Measurements from ENCODE around the gene GSTCD. TPM values are rescaled to one million over a fixed set of nuclear protein-coding genes. Genes with fewer than 3 reads are reported as not detected.
"Not testable (repeated sequence)": the region's sequence is repeated elsewhere in the genome, so short reads cannot be mapped to it uniquely, and the experiment has no call there.

Gene GSTCD
- total RNA-seq, 1 experiment from 2014 or later = 27.2 TPM

DNA sequence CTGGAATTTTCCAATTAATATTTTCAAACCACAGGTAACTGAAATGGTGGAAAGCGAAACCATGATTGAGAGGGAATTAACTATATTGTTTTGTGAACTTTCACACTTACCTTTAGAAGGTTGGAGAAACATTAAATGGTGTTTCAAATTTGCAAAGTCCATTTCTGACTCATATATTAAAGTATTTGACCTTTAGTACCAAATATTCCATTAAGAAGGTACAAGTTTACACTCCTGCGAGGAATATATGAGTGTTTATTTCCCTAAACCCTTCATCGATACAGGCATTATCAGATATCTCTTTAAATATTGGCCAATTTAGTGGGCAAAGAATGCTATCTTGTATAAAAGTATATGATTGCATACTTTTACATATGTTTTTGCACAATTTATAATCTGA is 142.6 kb downstream of the GSTCD start:
- no peak overlapping the region for H3K4me3 ChIP-seq
- no peaks in the 10 kb centered on the region for H3K27me3 ChIP-seq
- no peaks in the 10 kb centered on the region for H3K9me3 ChIP-seq (replicated peaks)
- H3K27ac ChIP-seq = no peak overlapping the region
- H3K36me3 ChIP-seq = 0 out of 2 replicates have a peak, but pooled peaks cover 2% of the 10 kb centered on the region
- no peaks in the 10 kb centered on the region for H3K4me1 ChIP-seq
- DNase-seq = no peak

DNA sequence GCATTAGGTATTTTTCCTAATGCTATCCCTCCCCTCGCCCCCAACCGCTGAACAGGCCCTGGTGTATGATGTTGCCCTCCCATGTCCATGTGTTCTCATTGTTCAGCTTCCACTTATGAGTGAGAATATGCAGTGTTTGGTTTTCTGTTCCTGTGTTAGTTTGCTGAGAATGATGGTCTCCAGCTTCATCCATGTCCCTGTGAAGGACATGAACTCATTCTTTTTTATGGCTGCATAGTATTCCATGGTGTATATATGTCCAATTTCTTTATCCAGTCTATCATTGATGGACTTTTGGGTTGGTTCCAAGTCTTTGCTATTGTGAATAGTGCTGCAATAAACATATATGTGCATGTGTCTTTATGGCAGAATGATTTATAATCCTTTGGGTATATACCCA is 143.6 kb downstream of the GSTCD start:
- DNase-seq; H3K27me3 ChIP-seq; H3K27ac ChIP-seq; H3K4me3 ChIP-seq; H3K4me1 ChIP-seq; H3K36me3 ChIP-seq; H3K9me3 ChIP-seq (replicated peaks): not testable (repeated sequence)

DNA sequence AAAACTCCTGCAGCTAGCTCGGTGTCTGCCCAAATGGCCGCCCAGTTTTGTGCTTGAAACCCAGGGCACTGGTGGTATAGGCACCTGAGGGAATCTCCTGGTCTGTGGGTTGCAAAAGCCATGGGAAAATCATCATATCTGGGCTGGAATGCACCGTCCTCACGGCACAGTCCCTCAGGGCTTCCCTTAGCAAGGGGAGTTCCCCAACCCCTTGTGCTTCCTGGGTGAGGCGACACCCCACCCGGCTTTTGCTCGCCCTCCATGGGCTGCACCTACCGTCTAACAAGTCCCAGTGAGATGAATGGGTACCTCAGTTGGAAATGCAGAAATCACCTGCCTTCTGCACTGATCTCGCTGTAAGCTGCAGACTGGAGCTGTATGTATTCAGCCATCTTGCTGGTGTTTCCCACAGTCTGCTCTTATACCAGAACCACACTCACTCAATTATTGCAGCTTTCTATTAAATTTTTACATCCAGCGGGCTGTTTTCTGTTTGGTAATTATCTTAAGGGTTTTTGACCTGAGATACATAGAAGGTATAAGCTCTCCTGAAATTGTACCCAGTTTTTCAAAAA is 150.0 kb downstream of the GSTCD start:
- Histone ChIP-seq H3K4me3 (no peak overlapping the region), H3K27me3 (no peaks in the 10 kb centered on the region), H3K36me3 (no peaks in the 10 kb centered on the region), H3K27ac (no peak overlapping the region), H3K4me1 (no peaks in the 10 kb centered on the region), H3K9me3 (replicated peaks) (peaks cover 7% of the 10 kb centered on the region; the same call in 1 of the 2 replicates)
- DNase-seq = no peak

GRCh38 chr4:105859233-105859632 is 150.6 kb downstream of the GSTCD start:
- Histone ChIP-seq H3K4me3 (no peak overlapping the region), H3K4me1 (no peaks in the 10 kb centered on the region), H3K36me3 (no peaks in the 10 kb centered on the region), H3K27ac (no peak overlapping the region), H3K27me3 (no peaks in the 10 kb centered on the region), H3K9me3 (replicated peaks) (peaks cover 7% of the 10 kb centered on the region; the same call in 1 of the 2 replicates)
- no peak for DNase-seq

DNA sequence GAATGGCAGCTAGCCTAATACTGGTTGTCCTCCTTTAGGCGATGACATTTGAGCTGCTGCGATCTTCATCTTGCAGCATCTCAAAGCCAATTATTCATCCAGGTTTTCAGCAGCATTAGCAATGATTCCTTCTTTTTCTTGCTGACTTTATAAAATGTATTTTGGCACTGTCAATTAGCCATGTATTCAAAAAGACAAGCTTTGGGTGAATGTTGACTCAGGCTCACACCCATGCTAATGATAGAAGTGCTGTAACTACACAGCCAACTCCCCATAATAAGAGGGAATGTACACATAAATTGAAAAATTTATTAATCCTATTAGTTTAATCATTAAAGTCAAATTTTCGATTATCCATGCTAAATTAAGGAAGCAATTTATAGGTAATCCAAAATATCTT is 162.4 kb downstream of the GSTCD start:
- H3K27ac ChIP-seq = no peak overlapping the region
- peaks cover 6% of the 10 kb centered on the region for H3K4me1 ChIP-seq

DNA sequence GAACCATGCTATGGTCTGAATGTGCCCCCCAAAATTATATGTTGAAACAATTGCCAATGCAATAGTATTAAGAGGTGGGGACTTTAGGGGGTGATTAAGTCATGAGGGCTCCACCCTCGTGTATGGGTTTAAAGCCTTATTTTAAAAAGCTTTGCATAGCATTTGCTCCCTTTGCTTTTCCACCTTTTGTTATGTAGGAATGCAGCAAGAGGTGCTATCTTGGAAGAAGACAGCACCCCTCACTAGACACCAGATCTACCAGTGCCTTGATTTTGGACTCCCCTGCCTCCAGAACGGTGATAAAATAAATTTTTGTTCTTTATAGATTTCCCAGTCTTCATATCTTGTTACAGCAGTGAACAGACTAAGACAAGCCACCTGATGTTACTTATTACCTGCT is 163.4 kb downstream of the GSTCD start:
- Histone ChIP-seq H3K4me3 (no peak overlapping the region), H3K9me3 (replicated peaks) (no peaks in the 10 kb centered on the region)

More for the DNA sequence above, 162.4 kb downstream of the GSTCD start:
- no peaks in the 10 kb centered on the region for H3K27me3 ChIP-seq
- H3K9me3 ChIP-seq (replicated peaks) = no peaks in the 10 kb centered on the region
- no peak for DNase-seq
- no peak overlapping the region for H3K4me3 ChIP-seq
- no peaks in the 10 kb centered on the region for H3K36me3 ChIP-seq

GRCh38 chr4:105875233-105875632 is 166.6 kb downstream of the GSTCD start:
- DNase-seq = no peak
- H3K36me3 ChIP-seq = no peaks in the 10 kb centered on the region
- no peak overlapping the region for H3K4me3 ChIP-seq
- no peak overlapping the region for H3K27ac ChIP-seq
- H3K4me1 ChIP-seq = no peaks in the 10 kb centered on the region; the same call in 1 of the 2 replicates
- H3K27me3 ChIP-seq = no peaks in the 10 kb centered on the region
- no peaks in the 10 kb centered on the region for H3K9me3 ChIP-seq (replicated peaks)

More for the DNA sequence above, 163.4 kb downstream of the GSTCD start:
- Histone ChIP-seq H3K27ac (no peak overlapping the region), H3K36me3 (no peaks in the 10 kb centered on the region), H3K27me3 (no peaks in the 10 kb centered on the region), H3K4me1 (no peaks in the 10 kb centered on the region; the same call in 1 of the 2 replicates)
- DNase-seq = no peak

- no peaks in the 10 kb centered on the region for H3K27me3 ChIP-seq
Measured at GRCh38 chr4:105878668-105879067, 170.1 kb downstream of the GSTCD start.

DNA sequence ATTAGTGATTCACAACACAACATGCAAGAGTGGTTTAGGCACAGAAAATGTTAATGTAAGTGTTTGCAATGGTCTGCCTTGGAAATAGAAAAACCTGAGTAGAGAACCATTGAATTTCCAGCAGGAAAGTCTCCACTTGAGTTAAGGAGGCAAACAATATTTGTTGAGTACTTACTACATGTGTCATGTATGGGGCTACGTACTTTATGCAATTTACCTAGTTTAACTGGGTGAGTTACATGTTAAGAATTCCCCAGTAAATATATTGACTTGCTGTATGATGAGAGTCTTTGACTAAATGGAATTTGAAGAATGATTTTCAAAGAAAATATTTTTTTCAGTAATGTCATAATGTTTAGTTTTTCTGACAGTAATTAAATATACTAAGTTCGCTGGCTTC is 178.9 kb downstream of the GSTCD start:
- H3K9me3 ChIP-seq (replicated peaks) = no peaks in the 10 kb centered on the region
- H3K4me3 ChIP-seq = no peak overlapping the region
- H3K27ac ChIP-seq = no peak overlapping the region
- no peaks in the 10 kb centered on the region for H3K36me3 ChIP-seq
- no peaks in the 10 kb centered on the region for H3K4me1 ChIP-seq
- H3K27me3 ChIP-seq = no peaks in the 10 kb centered on the region
- DNase-seq = no peak

More at GRCh38 chr4:105878668-105879067, 170.1 kb downstream of the GSTCD start:
- no peak overlapping the region for H3K27ac ChIP-seq
- no peak overlapping the region for H3K4me3 ChIP-seq
- no peaks in the 10 kb centered on the region for H3K36me3 ChIP-seq
- DNase-seq = no peak
- no peaks in the 10 kb centered on the region for H3K4me1 ChIP-seq
- H3K9me3 ChIP-seq (replicated peaks) = no peaks in the 10 kb centered on the region

GRCh38 chr4:105894660-105895582 is 186.3 kb downstream of the GSTCD start, which contains the start of gene NPNT:
NPNT (plus strand) TSS chr4:105895471; CDS start chr4:105895653, 182 bp downstream.
- Histone ChIP-seq H3K4me3 (peak within 1 kb of the TSS; percentile 75), H3K4me1 (peaks cover 9% of the 10 kb centered on the region; the same call in 1 of the 2 replicates), H3K27me3 (no peaks in the 10 kb centered on the region), H3K36me3 (no peaks in the 10 kb centered on the region), H3K9me3 (replicated peaks) (no peaks in the 10 kb centered on the region), H3K27ac (peak within 1 kb of the TSS; percentile 81)
- DNase-seq = peak; percentile 66 to 77

GRCh38 chr4:105895583-105896460 is 187.2 kb downstream of the GSTCD start:
- no peaks in the 10 kb centered on the region for H3K27me3 ChIP-seq
- H3K4me1 ChIP-seq = peaks cover 9% of the 10 kb centered on the region; the same call in 1 of the 2 replicates
- H3K36me3 ChIP-seq = peaks cover under 1% of the 10 kb centered on the region; the same call in 1 of the 2 replicates
- DNase-seq = peak; percentile 48 to 60
- no peaks in the 10 kb centered on the region for H3K9me3 ChIP-seq (replicated peaks)
- H3K4me3 ChIP-seq = peak overlapping the region; percentile 75
- H3K27ac ChIP-seq = peak overlapping the region; percentile 81

- Histone ChIP-seq H3K9me3 (replicated peaks) (no peaks in the 10 kb centered on the region), H3K36me3 (peaks cover 5% of the 10 kb centered on the region; the same call in 1 of the 2 replicates), H3K4me1 (peaks cover 9% of the 10 kb centered on the region; the same call in 1 of the 2 replicates), H3K27me3 (no peaks in the 10 kb centered on the region), H3K27ac (peak overlapping the region; percentile 81), H3K4me3 (peak overlapping the region; percentile 75)
- peak; percentile 63 to 75 for DNase-seq
Measured at GRCh38 chr4:105896461-105896942, 187.9 kb downstream of the GSTCD start.
